ENCODE data around the gene REEP3. TPM values are rescaled to one million over a fixed set of nuclear protein-coding genes. Genes with fewer than 3 reads are reported as not detected.

REEP3 gene
- total RNA-seq, 4 donors from 2014 or later, result 11.6 to 67.1 (median 44.0) TPM

DNA sequence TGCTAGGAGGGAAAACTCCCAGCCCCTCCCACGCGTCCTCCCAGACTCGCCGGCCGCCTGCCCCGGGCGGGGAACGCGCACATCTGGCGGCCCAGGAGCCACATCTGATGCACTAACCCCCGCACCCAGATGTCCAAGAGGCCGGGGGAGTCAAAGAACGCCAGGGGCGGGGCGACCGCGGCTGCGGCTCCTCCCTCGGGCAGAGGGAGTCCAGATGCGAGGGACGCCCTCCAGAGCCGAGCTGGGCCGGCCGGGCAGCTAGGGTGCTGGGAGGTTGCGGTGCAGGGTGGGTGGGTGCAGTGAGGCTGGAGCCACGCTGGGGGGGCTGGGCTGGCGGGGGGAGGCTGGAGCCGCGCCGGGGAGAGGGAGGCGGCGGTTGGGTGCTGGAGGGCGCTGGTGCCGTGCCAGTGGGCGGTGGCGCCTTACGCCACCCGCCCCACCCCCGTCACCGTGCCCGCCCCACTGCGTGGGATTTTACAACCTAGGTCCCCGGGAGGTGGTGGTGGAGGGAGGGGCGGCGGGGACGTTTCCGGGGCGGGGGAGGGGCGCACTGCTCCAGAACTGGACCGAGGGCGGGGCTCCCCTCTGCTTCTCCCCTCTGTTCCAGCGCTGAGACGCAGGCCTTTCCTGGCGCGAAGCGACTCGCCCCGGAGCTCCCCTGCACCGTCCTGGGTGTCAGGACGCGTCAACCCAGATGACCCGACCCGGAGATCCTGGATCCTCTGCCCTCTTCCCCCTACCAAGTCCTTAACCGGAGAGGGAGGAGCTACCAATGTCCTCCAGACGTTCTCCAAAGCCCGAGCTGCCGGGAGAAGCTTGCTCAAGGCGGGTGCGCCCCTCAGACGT, 109.1 kb downstream of the REEP3 start:
- Histone ChIP-seq H3K4me3 (peak overlapping the region; percentile 60 to 73 (median 68)), H3K36me3 (no peaks in the 10 kb centered on the region), H3K27ac (peak overlapping the region; percentile 88 to 98 (median 96)), H3K27me3 (no peaks in the 10 kb centered on the region), H3K4me1 (peaks cover 0 to 7% (median 0%) of the 10 kb centered on the region in 4 donors), H3K9me3 (no peaks in the 10 kb centered on the region)
- peak; percentile 80 to 94 (median 92) for DNase-seq
- TF ChIP-seq CTCF (IDR thresholded peaks at IDR 0.05) (no peak), POLR2A (IDR thresholded peaks at IDR 0.05) (peak; percentile 72 to 83)

GRCh38 chr10:63630931-63631680, 109.9 kb downstream of the REEP3 start:
- DNase-seq, result no peak
- Histone ChIP-seq H3K9me3 (no peaks in the 10 kb centered on the region), H3K4me3 (peak overlapping the region; percentile 60 to 73 (median 68)), H3K27ac (peak overlapping the region; percentile 88 to 98 (median 96)), H3K36me3 (no peaks in the 10 kb centered on the region), H3K27me3 (no peaks in the 10 kb centered on the region), H3K4me1 (peaks cover 0 to 7% (median 0%) of the 10 kb centered on the region in 4 donors)
- no peak for TF ChIP-seq POLR2A (IDR thresholded peaks at IDR 0.05)
- TF ChIP-seq CTCF (IDR thresholded peaks at IDR 0.05), result no peak

DNA sequence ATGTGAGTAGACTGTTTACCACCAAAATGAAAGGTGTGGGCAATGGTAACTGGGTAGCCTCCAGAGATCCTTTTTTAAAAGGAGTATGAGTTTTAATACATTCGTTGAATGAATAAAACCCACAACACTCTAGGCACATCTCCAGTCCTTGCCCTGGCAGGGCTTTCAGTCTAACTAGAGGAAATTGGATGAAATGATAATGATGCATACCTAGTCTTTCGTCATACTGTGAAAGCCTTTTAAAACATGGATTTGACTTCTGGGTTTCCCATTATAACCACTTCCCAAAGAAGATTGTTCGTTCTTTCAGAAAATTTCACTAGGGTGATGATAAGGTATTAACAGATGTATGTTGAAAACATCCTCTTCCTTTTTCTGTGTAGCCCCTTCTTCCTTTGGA, 110.8 kb downstream of the REEP3 start:
- Histone ChIP-seq H3K27me3 (no peaks in the 10 kb centered on the region), H3K4me3 (no peak overlapping the region), H3K36me3 (no peaks in the 10 kb centered on the region), H3K4me1 (peaks cover 0 to 7% (median 0%) of the 10 kb centered on the region in 4 donors), H3K9me3 (no peaks in the 10 kb centered on the region), H3K27ac (peak overlapping the region in 1 of 4 donors; percentile 98)
- TF ChIP-seq POLR2A (IDR thresholded peaks at IDR 0.05) (no peak), CTCF (IDR thresholded peaks at IDR 0.05) (no peak)
- no peak for DNase-seq

GRCh38 chr10:63633677-63634487, 112.7 kb downstream of the REEP3 start:
- H3K27me3 ChIP-seq, result no peaks in the 10 kb centered on the region
- H3K4me1 ChIP-seq, result no peaks in the 10 kb centered on the region
- no peak overlapping the region for H3K4me3 ChIP-seq
- peak in 3 of 6 experiments; percentile 32 to 37 (median 35) for TF ChIP-seq CTCF (IDR thresholded peaks at IDR 0.05)
- no peak for TF ChIP-seq POLR2A (IDR thresholded peaks at IDR 0.05)
- H3K9me3 ChIP-seq, result no peaks in the 10 kb centered on the region
- no peaks in the 10 kb centered on the region for H3K36me3 ChIP-seq
- DNase-seq, result no peak
- H3K27ac ChIP-seq, result no peak overlapping the region

- no peak overlapping the region for H3K4me3 ChIP-seq
- TF ChIP-seq POLR2A (IDR thresholded peaks at IDR 0.05) (no peak), CTCF (IDR thresholded peaks at IDR 0.05) (no peak)
- no peaks in the 10 kb centered on the region for H3K27me3 ChIP-seq
- H3K9me3 ChIP-seq, result no peaks in the 10 kb centered on the region
- no peak overlapping the region for H3K27ac ChIP-seq
- no peaks in the 10 kb centered on the region for H3K36me3 ChIP-seq
- no peak for DNase-seq
- H3K4me1 ChIP-seq, result no peaks in the 10 kb centered on the region
Observed at GRCh38 chr10:63634488-63635065, 113.4 kb downstream of the REEP3 start.

All from Peyer's patch (tissue), 4 donors.